ENCODE data around the gene TWF2.

Gene TWF2

DNA sequence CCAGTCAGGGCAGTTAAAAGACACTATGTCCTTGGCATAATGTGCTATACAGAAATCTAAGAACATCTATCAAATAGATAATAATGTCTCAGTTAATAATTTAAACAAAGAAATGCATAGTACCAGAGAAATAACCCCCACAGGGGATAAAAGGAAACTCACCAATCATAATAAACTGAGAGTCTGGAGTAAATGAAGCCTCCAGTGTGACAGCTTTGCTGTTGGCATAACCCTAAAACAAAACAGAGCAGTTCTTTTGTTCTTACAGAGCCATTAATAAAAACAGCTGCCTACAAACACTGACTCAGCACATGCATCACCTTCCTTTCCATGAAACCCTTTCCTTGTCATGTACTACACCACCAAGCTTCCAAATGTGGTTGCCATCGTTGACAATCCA lies 20.1 kb upstream of the TWF2 start:
- DNase-seq (ENCODE audit: low read depth in 2 of 2, low spot score in 1 of 2), result no peak

DNA sequence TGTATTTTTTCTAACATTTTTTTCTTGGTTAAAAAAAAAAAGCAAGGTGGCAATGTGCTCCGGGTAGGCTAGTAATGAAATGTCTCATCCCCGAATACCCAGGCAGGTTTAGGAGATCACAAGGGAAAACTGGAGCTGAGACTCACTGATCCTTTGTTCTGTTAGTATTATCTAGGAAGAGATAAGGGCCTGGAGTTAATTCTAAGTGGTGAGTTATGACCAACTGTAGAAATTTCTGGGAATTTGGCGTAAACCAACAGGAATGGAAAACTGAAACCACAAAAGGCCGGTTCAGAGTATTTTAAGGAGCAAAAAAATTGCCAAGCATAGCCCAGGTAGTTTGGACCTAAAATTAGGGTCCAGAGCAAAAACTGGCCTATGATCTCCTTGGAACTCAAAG lies 19.0 kb upstream of the TWF2 start:
- no peak for DNase-seq (ENCODE audit: low read depth in 2 of 2, low spot score in 1 of 2)

DNA sequence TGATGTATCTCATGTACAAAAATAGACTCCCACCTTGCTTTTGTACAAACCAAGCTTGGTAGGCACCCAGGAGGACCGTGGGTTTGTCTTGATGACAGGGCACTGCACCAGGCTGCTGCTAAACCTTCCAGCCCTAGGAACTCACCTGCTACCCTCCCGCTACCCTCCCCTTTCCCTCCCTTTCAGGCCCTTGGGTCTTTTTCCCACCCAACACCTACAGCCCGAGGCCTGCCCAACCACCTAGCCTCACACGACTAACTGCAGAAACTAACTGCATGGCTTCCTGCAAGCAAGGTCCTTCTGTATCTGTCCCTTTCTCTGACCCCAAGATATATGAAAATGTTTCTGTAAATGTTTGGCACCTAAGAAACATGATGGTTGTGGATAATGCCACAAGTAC lies 17.7 kb upstream of the TWF2 start:
- no peak for DNase-seq (ENCODE audit: low read depth in 2 of 2, low spot score in 1 of 2)

DNA sequence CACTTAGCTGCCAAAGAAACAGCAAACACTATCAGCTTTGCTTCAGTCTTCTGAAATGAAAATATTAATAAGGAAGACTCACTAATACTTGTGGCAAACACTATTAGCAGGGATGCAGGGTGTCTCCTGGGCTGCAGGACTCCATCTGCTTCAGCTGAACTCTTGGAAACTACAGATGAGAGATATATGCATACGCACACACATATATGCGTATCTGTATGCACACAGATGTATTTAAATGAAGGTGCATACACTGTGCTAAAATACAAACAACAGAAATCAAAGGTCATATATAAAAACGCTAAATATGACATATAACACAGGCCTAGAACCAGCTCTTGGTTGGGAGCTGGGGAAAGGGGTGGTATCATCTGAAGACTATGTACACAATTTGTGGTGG lies 17.2 kb upstream of the TWF2 start:
- no peak for DNase-seq (ENCODE audit: low read depth in 2 of 2, low spot score in 1 of 2)

DNA sequence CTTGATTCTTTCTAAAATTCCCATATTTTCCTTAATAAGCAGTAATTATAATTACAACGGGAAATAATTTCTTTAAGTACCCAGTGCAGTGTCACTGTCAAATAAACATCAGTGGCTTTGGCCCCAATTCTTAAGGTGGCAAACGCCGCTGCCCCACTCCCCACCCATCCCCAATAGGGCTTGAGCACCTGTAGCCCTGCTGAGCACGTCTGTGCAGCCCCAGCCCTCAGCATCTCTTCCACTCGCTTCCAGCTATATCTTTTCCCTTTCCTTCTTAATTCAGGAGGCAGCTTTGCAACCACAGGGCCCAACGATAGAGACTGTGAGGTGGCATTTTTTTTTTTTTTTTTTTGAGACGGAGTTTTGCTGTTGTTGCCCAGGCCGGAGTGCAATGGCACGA lies 15.7 kb upstream of the TWF2 start:
- no peak for DNase-seq (ENCODE audit: low read depth in 2 of 2, low spot score in 1 of 2)

DNA sequence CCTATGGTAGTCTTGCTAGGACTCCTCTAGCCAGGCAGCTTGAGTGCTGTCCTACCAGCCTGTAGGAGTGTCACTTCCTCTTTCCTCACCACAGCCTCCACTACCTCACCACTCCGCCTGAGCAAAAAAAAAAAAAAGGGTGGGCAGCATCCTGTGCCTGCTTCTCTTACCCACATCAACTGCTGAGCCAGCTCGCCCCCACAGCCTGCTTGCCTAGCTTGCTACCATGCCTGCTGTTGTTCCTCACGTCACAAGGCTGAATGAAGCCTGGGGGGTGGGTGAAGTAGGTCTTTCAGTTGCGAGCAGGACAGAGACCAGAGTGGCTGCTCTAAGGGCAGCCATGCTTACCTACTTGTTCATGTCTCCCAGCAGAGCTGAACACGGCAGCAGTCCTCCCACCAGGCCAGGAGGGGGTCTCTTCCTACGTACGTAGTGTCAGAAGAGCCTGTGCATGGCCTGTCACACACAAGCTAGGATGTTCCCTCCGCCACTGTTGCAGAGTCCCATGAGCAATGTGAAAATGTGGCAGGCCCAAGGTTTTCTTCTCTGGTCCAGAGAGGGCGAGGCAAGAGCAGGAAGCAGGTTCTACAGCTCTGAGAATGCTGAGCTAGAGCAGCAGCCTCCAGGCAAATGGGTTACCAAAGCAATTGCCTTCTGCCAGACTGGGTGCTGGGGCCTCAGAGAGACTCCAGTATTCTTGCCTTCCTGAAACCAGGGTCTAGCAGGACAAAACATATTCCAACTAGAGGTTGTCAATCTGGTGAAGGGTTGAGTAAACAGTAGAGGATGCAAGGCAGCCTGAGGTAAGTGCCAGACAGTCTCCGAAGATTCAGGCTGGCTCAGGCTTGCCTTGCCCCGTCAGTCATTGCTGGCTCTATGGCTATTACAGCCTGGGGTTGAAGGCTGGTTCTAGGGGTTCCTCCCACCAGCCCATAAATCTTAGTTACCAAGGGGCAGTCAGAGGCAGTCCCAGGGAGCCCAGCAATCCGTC lies 14.7 kb upstream of the TWF2 start:
- DNase-seq (ENCODE audit: low read depth in 2 of 2, low spot score in 1 of 2), result peak; percentile 67 to 82

DNA sequence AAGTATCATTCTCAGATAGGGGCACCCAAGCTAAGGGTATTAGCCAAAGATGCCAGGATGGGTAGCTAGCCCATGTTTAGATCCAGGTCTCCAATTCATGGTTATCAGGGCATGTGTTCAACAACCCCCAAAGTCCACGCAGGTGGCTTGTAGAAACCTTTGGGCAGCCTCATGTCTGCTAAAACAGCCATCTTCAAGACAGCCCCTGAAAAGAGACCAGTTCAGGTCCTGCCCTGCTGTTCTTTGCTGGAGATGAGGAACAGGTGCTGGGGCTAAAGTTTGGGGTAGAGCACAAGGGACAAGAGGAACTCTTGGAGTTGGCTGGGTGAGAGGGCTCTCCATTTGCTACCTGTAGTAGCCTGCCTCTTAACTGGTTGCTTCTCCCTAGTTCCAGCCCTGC lies 11.2 kb upstream of the TWF2 start:
- DNase-seq (ENCODE audit: low read depth in 2 of 2, low spot score in 1 of 2), result no peak

DNA sequence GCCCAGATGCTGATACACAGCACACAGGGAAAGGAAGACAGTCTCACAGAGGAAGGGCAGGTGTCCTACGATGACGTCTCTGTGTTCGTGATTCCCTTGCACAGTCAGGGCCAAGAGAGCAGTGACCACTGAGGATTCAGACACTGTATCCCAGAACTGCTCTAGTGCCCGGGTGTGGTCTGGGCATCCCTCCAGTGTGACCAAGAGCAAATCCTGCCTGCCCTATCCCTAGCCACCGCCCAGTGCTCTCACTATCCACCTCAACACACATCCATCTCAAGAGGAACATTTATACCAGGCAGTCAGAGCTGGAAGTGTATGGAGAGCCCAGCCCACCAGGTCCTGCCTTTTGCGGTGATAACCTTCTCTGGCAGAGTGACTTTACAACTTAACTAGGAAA lies 10.7 kb upstream of the TWF2 start:
- no peak for DNase-seq (ENCODE audit: low read depth in 2 of 2, low spot score in 1 of 2)

DNA sequence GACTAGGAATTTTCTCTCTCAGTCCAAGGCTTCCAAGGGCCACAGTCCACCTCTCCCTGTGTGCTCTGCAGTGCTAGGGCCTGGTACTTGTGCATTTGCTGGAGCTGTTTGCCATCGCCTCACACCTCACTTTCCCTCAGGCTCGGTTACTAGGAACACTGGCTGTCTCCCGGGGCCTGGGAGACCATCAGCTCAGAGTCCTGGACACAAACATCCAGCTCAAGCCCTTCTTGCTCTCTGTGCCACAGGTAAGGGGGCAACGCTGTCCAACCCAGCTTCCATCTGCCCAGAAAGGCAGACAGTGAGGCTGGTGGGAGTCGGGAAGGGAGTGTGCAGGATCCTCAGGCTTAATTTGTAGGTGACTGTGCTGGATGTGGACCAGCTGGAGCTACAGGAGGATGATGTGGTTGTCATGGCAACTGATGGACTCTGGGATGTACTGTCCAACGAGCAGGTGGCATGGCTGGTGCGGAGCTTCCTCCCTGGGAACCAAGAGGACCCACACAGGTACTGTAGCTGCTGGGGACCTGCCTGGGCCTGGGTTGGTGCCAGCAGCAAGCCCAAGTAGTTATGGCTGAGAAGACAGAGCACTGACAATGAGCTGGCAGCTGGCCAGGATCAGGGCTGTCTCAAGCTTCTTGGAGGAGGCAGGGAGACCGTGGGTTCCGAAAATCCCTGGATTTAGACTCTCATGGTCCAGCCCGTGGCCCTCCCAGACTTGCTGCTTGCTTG lies 10.0 kb upstream of the TWF2 start:
- DNase-seq (ENCODE audit: low read depth in 2 of 2, low spot score in 1 of 2), result no peak

DNA sequence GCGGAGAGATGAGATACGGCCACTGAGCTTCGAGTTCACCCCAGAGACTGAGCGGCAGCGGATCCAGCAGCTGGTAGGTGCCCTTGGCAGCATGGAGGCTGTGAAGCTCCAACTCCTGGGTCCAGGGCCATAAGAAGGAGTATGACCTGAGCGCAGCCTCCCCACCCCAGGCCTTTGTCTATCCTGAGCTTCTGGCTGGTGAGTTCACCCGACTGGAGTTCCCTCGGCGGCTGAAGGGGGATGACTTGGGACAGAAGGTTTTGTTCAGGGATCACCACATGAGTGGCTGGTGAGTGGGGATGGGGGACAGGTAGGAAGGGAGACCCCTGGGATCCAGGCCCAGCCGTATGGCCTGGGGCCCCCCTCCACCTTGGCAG lies 9.2 kb upstream of the TWF2 start:
- DNase-seq (ENCODE audit: low read depth in 2 of 2, low spot score in 1 of 2), result no peak

DNA sequence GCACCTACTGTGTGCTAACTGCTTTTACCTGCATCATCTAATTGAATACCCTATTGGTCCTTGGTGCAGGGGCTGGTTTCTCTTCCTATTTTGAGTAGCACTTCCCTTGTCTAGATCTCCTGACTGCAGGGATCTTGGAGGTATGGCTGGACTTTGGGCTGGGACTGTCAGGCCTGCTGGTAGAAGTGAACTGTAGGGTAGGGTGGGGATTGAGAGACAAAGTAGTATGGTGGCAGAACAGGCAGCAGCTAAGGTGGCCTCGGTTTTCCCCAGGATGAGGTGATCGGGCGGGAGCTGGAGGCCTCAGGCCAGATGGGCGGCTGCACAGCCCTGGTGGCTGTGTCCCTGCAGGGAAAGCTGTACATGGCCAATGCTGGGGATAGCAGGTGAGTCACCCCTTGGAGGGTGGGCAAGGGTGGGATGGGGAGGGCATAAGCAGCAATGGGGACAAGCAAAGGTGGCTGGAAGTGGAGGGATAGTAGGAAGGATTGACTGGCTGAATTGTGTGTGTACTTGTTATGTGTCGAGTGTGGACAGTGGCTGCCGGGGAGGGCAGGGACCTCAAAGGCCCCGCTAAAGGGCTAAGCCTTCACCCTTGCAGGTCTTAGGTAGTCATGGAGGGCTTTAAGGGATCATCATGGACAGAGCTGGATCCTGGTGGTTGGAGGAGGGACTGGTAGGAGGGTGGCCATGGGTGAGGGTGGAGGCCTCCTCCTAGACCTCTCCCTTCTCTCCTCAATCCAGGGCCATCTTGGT lies 8.6 kb upstream of the TWF2 start:
- DNase-seq (ENCODE audit: low read depth in 2 of 2, low spot score in 1 of 2), result no peak

DNA sequence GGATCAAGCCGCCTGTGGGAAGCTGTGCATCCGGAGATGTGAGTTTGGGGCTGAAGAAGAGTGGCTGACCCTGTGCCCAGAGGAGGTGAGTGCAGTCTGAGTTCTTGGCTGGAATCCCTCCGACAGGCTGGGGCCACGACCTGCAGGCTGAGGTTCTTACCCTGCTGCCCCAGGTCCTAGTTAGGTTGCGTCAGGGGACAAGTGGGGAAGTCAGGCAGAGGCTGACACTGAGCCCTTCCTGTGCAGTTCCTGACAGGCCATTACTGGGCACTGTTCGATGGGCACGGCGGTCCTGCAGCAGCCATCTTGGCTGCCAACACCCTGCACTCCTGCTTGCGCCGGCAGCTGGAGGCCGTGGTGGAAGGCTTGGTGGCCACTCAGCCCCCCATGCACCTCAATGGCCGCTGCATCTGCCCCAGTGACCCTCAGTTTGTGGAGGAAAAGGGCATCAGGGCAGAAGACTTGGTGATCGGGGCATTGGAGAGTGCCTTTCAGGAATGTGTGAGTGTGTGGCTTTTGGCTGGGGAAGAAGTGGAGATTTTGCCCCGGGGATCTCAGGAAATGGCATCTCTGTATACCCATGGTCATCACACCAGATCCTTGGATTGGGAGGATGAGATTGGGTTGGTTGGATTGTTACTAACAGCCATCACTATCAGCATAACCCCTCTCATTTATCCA lies 7.9 kb upstream of the TWF2 start:
- no peak for DNase-seq (ENCODE audit: low read depth in 2 of 2, low spot score in 1 of 2)

DNA sequence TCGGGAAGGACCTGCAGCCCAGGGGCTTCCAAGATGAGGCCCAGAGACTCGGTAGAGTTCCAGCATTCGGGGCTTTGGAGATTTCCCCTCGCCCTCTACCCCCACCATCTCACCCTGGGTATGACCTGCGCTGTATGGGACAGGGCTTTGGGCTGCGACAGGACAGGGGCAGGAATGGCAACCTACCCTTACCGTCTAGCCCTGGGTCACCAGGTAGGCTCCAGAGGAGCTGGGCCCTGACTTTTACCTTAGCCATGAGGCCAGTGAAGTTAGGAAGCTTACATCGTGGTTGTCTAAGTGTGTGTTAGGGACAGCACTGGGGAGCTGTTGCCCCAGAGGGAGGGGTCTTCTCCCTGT lies 7.3 kb upstream of the TWF2 start:
- DNase-seq (ENCODE audit: low read depth in 2 of 2, low spot score in 1 of 2), result no peak

DNA sequence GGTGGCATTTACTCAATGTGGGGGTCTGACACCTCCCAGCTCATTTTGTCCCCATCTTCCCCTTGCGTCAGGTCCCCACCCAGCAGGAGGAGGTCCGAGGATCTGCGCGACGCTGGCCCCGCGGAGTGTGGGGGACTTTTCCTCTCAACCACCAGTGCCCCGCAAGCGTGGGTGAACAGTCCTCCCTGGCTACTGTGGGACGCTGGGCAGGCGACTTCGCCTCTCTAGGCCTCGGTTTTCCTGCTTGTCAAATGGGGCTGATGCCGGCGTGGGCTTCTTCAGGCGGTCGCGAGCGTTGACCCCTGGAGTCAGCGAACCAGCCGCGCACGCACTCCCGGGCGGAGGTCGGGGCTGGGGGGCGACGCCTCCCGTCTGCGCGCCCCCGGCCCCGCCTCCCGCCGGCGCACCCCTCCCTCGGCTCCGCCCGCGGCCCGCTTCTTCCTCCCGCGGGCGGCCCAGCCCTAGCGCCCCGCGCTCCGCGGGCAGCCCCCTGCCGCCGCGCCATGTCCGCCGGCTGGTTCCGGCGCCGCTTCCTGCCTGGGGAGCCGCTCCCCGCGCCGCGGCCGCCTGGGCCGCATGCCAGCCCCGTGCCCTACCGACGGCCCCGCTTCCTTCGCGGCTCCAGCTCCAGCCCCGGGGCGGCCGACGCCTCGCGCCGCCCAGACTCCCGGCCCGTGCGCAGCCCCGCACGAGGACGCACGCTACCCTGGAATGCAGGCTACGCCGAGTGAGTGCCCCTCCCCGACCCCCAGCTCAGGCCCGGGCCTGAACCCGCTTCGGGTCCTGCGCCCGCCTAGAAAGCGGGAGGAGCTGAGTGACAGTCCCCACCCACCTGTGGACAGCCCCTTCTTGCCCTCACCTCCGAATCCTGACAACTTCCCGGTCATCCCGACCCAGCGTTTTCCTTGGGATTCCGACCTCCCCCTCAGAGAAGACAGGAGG lies 6.6 kb upstream of the TWF2 start, which contains the start of gene PPM1M:
Gene PPM1M, plus strand, starts transcription at position 438 of the 942 bp plus-strand sequence. Its CDS starts 66 bp downstream, at position 504.
- peak in 1 of 2 donors; percentile 30 for DNase-seq (ENCODE audit: low read depth in 2 of 2, low spot score in 1 of 2)

DNA sequence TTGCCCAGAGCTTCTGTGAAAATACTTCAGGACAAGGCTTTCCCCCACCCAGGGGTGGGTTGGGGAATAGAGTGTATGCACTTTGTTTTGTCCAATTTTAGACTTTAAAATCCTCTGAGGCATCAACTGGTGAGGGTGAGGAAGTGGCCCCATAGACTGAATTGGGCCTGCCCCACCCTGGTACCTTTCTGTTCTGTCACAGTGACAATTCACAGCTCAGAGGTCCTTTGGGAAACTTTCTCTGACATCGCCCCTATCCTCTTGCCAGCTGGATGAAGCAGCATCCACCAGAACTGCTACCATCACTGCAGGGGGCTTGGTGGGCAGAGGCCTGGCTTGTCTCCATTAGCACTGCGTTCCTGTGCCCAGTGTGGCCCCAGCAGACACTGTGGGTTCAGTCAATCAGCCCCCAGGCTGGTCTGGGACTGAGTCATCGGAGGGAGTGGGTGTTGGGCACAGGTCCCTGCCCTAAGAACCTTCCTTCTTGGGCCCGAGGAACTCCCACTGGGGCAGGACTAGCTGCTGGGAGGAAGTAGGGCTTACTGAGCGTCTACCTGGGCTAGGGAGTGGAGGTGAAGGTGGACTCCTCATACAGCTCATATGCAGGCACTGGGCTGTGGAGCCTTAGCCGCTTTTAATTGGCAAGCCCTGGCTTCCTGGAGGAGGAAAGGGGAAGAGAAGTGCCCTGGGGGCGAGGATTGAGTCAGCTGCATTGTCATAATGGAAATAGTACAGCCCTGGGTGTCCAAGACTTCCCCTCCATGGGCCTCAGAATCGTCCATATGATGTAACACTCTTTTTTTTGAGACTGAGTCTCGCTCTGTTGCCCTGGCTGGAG lies 5.1 kb upstream of the TWF2 start:
- DNase-seq (ENCODE audit: low read depth in 2 of 2, low spot score in 1 of 2), result no peak

DNA sequence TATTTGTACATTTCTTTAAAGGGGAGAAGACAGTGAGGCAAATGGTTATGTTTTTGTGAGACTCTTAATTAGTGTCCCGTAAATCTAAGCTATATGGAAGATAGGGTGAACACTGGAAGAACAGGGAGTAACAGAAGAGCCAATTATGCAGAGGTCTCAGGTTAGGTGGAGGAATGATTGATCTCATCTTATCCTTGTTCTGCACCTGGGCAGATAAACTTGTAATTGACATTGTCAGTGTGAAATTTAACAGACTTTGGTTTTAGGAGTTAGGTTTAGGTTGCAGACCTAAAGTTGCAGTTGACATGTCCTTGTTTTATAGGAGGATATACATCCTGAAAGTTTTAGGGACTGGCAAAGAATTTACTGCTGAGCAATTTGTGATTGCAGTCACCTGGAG lies 3.1 kb upstream of the TWF2 start:
- no peak for DNase-seq (ENCODE audit: low read depth in 2 of 2, low spot score in 1 of 2)

DNA sequence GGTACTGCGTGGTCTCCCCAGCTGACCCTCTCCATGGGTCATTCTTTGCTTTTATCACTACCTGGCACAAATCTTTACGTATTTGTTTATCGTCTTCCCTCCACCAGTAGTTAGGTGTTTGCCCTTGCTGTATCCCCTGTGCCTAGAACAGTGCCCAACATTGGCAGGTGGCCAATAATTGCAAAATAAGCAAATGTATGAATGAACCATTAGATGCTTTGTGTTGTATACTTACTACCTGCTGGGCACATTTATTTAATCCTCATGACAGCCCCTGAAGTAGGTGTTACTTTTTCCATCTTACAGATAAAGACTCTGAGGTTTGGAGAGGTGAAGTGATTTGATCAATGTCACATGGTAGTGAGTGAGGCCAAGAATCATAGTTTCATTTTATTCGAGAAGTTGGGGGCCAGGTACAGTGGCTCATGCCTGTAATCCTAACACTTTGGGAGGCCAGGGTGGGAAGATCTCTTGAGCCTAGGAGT lies 2.0 kb upstream of the TWF2 start:
- no peak for DNase-seq (ENCODE audit: low read depth in 2 of 2, low spot score in 1 of 2)

DNA sequence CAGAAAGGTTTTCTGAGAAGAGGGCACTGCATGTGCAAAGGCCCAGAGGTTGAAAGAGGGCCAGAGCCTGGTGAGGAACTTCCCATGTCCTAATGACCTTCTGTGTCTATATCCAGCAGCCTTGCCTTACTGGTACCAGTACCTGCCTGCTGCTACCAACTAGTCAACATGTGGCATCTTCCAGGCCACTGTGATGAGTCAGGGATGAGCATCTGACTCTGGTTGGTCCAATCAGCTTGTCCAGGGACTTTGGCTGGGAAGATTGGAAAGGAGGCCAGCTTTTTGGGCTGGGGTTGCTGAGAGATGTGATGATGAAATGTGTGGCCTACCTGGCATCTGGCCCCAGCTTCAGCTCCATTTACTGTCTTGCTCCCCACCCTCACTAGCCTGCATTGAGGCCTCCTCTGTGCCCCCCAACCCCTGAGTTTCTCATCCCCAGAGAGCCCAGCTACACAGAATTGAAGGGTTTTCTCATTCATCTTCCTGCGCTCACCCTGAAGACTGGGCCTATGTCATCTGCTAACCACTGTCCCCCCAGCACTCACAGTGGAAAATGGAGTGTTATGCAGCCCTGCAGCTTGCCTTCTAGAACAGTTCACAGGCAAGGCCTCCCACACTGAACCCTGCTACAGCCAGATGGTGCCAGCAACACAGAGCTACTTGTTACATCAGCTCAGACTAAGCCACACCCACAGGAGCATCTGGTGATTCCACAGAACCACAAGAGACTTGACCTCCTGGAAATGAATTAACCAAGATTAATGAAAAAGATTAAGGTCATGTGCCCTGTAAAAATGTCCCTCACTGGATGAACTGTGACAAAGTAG lies 1.3 kb upstream of the TWF2 start:
- peak in 1 of 2 donors; percentile 30 for DNase-seq (ENCODE audit: low read depth in 2 of 2, low spot score in 1 of 2)

Data from stimulated activated CD8-positive, alpha-beta memory T cell treated with anti-CD3 and anti-CD28 coated beads, Interleukin-4, amount 100 ng/mL, for 4 hours (primary cell).